Measurements from ENCODE around the gene KCNH1. TPM values are rescaled to one million over a fixed set of nuclear protein-coding genes. Genes with fewer than 3 reads are reported as not detected.

KCNH1 gene
- total and polyA plus RNA-seq, 2 of the 4 experiments (the other 2 are of a cell fraction), result 0.27 to 0.54 TPM

GRCh38 chr1:210981490-210981889 lies 152.5 kb downstream of the KCNH1 start:
- Histone ChIP-seq H2BK15ac (ENCODE audit: low read depth, low read length) (no peak overlapping the region), H3K9me1 (ENCODE audit: insufficient read depth, low read length) (no peaks in the 10 kb centered on the region), H2BK120ac (ENCODE audit: low read depth, low read length) (no peak overlapping the region), H3K4me1 (ENCODE audit: control insufficient read depth, insufficient read depth, low read length) (no peaks in the 10 kb centered on the region), H3K4me2 (ENCODE audit: low read depth, low read length) (no peak overlapping the region), H3K79me1 (ENCODE audit: low read depth in 1 of 2, low read length in 2 of 2) (no peaks in the 10 kb centered on the region), H3K4me3 (ENCODE audit: insufficient read depth, low read depth, low read length) (no peak overlapping the region), H3K56ac (ENCODE audit: extremely low read depth, insufficient read depth, low read length) (no peak overlapping the region), H2AK9ac (replicated peaks; ENCODE audit: low read depth, low read length, poor library complexity) (no peak overlapping the region), H3K9me3 (ENCODE audit: control insufficient read depth, insufficient read depth, low read length) (no peaks in the 10 kb centered on the region), H2AK5ac (ENCODE audit: low read depth, low read length) (no peak overlapping the region), H3K36me3 (ENCODE audit: control insufficient read depth, insufficient read depth, low read length) (no peaks in the 10 kb centered on the region), H2BK20ac (ENCODE audit: low read depth, low read length) (no peak overlapping the region), H3K14ac (replicated peaks; ENCODE audit: low read depth, low read length) (no peak overlapping the region), H4K91ac (ENCODE audit: insufficient read depth, low read depth, low read length) (no peak overlapping the region), H3K27ac (ENCODE audit: insufficient read depth, low read length) (no peak overlapping the region), H3K27me3 (ENCODE audit: control insufficient read depth, insufficient read depth, low read length) (no peaks in the 10 kb centered on the region), H4K20me1 (ENCODE audit: insufficient read depth, low read length) (no peaks in the 10 kb centered on the region), H2BK5ac (ENCODE audit: low read depth, low read length, poor library complexity, severe bottlenecking) (no peak overlapping the region), H3K9ac (ENCODE audit: low read depth, low read length) (no peak overlapping the region), H3K23ac (ENCODE audit: low read depth, low read length) (no peak overlapping the region), H3K4ac (ENCODE audit: low read depth, low read length) (no peak overlapping the region), H4K5ac (ENCODE audit: low read depth, low read length) (no peak overlapping the region), H2AFZ (replicated peaks; ENCODE audit: low read length, poor library complexity) (no peak overlapping the region), H4K8ac (ENCODE audit: low read depth in 2 of 2, low read length in 2 of 2) (no peak overlapping the region), H3K18ac (ENCODE audit: low read depth, low read length) (no peak overlapping the region)
- DNase-seq (no peak), ATAC-seq (ENCODE audit: low read depth) (no peak)
- no CpG with 5 or more reads among the region's 1 CpG for WGBS, 2 experiments (ENCODE audit: extremely low coverage in 2 of 2, insufficient read length in 1 of 2)
- in situ Hi-C loops (cut with MboI; ENCODE audit: low sequenced_read_pairs), result no loop called here
- TF ChIP-seq NFE2L2 (IDR thresholded peaks at IDR 0.05; ENCODE audit: low read depth, low read length) (no peak), MAZ (IDR thresholded peaks at IDR 0.05; ENCODE audit: borderline replicate concordance, low read depth, low read length) (no peak), SMC3 (IDR thresholded peaks at IDR 0.05; ENCODE audit: low read depth, low read length) (no peak)
- ChIA-PET POLR2A (ENCODE audit: unreplicated experiment) (no interaction called here), CTCF (interaction anchor here (1.0 to 1.2 kb wide), 2 partner anchors 8 to 29 kb away, joined by 3 to 4 read pairs; no protein-coding TSS in a partner anchor)
- dilution Hi-C loops (cut with HindIII; ENCODE audit: low sequenced_read_pairs, unreplicated experiment), result no loop called here
- intact Hi-C loops (cut with micrococcal nuclease), result no loop called here
- no TSS peak for BruUV-seq (replicated peaks)
